GM21528 (cell line): Measurements from ENCODE around the gene INTS7.

Source experiments
- ATAC-seq: cut with Tn5 transposase; IDR thresholded peaks from one replicate; pipeline ENCODE4 v1.9.1; 2021; ENCODE audit warnings: mild to moderate bottlenecking, moderate library complexity; ENCODE audit not compliant: unreplicated experiment, low FRiP score

Gene INTS7

DNA sequence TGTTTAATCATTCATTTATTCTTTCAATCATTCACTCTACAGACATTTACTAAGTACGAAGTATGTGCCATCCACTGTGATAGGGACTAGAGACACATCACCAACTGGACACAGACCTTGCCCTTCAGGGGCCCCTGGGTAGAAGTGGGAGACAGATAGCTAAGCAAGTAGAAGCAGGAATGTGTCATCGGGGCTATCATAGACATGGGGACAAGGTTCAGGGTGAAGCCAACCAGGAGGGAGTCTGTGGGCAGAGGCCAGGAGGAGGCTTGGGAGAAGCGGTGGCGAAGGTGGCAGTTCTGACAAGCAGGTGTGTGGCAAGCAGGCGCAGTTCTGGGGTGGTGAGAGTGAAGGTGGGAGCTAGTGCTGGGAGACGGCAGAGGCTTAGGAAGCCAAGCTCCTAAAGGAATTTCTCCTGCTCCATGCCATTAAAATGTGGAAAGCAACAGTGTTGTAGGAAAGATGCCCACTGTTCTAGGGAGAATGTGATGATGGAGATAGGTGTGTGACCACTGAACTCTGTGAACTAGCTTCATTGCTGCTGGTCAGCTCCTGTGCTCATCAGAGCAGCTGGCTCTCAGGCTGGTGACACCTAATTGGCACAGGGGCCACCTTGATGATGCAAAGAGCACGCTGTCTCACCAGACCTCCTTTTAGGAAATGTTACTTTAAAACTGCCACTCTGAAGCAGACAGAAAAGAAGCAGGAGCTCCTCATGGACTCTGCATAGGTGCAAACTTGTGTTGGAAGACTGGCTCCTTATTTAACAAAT, 125.1 kb downstream of the INTS7 start:
- no peak for ATAC-seq

DNA sequence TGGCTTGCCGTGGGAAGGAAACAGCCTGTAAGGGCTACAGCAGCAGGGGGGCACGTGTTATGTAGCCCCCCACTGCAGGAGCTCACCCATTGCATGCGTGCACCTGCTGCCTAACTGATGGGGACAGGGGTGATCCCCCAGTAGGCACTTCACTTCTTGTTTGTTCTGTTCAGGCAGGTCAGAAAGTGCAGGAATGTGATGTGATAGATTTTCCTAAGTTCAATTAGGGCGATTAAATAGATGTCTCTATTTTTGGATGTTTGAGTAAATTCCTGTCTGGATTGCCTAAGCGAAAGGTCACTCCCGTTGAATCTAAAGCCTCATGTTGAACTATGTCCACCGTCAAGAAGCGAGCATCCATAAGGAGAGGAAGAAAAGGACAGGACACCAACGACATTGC, 126.0 kb downstream of the INTS7 start:
- no peak for ATAC-seq

DNA sequence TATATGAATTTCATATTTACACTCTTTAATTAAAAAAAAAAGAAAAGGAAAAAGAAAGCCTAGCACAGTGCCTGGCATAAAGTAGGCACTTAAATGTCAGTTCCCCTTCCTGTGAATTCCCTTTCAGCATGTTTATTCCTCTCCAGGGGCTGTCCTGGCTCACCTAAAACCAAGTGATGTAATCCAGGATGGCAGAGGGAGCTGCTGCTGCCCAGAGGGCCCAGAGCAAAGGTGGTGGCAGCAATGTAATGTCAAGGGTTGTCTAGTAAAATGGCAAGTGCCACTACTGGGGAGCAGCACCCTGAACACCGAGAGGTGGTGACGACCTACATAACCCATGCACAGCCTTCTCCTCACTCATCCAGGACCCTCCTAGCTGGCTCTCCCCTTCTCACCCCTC, 126.4 kb downstream of the INTS7 start:
- no peak for ATAC-seq

DNA sequence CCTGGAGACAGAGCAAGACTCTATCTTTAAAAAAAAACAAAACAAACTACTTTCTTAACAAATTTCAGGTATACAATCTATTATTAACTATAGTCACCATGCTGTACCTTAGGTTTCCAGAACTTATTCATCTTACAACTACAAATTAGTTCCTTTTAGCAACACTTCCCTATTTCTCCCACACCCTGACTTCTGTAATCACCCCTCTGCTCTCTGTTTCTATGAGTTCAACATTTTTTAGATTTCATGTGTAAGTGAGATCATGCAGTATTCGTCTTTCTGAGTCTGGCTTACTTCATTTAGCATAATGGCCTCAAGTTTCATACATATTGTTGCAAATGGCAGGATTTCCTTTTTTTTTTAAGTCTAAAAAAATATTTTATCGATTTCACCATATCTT, 126.9 kb downstream of the INTS7 start:
- ATAC-seq, result no peak

DNA sequence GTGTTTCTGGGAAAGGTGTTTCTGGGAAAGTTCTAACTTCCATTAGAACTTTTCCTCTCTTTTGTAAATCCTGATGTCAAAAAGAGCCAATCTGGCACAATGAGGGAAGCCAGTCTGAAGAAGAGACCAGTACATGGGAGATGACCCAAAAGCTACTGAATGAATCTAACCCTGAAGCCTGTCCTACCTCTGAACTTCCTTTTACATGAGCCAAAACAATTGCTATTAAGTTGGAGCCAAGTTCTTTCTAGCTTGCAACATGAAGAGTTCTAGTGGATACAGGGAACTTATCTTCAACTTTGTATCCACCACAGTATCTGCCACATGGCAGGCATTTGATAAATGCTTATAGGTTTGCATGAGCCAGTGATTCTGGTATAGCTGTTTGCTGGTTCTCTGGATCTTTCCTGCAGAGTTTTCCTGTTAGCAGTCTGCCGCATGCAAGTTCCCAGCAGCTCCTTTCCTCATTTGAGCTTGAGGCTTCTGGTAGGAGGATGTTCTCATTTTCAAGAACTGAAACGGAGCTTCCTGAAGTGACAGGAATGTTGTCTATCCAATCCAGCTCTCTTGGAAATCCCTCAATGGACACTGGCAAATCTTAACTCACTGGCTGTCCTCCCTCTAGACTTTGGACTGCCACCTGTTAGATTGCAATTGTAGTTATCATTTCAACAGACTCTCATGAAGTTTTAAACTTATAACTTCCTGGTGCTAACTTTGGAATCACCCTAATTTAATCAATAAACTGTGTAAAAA, 131.7 kb downstream of the INTS7 start:
- ATAC-seq, result no peak

DNA sequence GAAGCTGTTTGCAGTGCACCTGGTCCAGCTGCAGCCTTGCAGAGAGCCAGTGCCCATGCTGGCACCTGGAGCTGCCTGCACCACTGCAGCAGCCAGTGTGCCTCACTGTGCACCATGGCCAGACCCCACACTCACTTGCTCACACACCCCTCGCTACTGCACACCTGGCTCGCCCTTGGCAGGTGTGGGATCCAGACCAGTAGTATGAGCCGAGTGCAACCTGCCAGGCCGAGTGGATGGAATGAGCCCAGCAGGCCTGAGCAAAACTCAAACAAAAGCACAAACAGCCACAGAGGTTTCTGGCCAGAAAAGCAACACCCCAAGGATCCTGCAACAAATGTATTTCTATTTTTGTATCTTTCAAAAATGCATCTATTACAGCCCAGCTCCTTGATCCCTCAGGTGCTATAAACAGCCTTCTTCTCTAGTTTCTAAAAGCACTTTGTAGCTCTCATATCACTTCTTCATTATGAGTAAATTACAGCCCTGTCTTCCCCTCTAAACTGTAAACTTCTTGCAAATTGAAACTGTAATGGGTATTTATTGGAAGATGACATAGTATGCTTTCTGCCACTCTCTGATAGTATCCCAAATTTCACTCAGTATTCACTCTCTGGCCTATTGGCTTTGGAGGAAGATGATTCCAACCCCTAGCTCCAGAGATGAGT, 132.6 kb downstream of the INTS7 start:
- ATAC-seq, result no peak

DNA sequence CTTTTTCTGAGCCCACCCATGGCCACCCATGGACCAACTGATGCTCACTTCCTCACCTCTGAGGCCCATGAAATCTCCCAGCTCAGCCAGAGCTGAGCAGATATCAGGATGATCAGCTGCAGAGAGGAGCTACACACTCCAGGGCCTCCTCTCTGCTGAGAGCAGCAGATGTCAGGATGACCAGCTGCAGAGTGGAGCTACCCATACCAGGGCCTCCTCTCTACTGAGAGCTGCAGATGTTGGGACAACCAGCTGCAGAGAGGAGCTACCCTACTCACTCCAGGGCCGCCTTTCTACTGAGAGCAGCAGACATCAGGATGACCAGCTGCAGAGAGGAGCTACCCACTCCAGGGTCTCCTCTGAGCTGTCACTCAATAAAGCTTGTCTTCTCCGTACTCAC, 133.4 kb downstream of the INTS7 start:
- no peak for ATAC-seq

DNA sequence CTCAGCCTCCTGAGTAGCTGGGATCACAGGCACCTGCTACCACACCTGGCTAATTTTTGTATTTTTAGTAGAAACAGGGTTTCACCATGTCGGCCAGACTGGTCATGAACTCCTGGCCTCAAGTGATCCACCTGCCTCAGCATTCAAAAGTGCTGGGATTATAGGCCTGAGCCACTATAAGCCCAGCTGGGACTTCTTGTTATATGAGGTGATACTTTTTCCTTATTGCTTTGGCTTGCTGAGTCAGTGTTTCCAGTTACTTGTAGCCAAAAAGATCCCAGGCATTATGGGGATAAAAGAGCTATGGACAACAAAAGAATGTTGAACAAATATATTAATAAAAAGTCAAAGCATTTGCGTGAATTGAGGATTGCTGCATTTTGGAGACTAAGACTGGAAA, 134.9 kb downstream of the INTS7 start:
- ATAC-seq, result no peak

DNA sequence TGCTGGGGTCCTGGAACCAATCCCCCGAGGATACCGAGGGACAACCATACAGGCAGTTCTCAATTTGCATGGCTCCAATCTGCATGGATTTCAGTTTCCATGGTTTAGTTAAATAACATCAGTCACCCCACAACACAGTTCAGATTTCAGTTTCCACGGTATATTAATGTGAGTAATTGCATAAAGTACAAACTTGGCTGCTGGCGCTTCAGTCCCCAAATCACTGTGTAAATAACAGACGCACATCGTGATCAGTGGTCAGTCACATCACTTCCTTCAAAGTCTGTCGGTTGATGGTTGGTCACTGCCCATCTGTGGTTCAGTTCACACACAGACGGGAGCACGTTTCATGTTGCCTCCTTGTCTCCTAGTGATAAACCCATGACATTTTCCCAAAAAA, 138.4 kb downstream of the INTS7 start:
- no peak for ATAC-seq

DNA sequence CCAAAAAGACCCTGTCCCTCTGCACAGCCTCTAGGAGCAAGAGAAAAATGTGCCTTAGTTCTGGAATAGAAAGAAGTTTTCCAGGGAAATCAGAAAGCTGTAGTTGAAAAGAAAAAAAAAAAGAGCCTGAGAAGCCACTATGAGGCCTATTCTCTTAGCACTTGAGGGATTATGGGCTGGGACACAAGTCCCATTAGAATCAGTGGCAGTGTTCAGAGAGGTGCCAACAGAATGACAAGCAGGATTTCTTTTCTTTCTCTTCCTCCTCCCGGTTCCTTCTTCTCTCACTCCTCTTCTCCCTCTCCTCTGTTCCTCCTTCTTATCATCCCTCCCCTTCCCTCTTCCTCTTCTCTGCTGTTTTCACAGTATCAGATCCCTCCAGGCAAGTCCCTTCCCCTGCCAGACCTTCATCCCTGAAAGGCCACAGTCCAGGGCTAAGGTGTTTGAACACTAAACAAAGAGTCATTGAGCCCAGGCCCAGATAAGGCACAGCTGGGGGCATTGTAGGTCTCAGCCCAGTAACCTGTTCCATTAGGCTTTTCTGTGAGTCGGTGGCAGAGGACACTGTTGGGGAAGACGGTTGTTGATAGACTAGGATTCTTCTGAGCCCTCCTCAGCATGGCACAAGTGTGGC, 140.1 kb downstream of the INTS7 start:
- no peak for ATAC-seq

DNA sequence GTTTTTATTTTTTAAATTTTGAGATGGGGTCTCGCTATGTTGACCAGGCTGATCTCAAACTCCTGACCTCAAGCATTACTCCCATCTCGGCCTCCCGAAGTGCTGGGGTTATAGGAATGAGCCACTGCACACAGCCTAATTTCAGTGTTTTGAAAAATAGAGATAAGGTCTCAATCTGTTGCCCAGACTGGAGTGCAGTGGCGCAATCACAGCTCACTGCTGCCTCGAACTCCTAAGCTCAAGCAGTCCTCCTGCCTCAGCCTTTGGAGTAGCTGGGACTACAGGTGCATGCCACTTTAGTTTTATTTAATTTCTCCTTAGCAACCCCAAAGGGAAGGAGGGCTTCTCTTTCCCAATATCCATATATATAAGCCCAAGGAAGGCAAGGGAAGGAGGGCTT, 141.0 kb downstream of the INTS7 start:
- no peak for ATAC-seq

DNA sequence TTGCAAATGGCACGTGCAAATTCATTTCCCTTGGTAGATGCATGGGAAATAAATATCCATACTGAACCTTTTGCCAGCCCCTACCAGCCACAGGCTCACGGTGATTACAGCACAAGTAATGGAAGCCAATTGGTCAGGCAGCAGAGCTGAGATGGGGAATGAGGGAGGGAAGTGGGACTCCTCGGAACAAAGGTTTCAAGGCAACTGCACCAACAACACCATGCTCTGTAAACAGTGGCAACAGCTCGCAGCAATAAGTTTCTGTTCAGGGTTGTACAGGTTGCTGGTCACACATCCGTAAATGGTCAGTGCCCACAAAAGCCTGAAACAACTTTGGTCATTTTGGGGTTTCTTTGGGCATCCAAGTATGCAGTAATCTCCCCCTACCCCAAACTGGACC, 142.1 kb downstream of the INTS7 start:
- ATAC-seq, result no peak

DNA sequence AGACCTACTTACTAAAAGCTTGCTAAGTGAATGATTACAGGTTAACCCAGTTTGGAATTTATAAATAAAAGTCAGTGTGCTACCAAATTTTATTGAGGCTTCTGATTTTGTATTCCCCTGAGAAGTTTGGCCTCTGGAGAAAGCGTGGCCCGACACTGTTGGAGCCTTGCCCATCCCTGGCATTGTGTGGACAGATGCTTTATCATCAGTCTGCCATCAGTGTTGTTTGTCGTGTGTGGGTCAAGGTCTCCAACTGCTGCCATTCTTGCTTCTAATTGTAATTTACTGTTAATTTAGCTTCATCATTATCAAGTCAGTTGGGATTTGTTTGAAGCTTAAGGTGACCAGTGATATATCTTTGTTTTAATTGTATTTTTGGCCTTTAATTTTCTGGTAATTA, 142.8 kb downstream of the INTS7 start:
- ATAC-seq, result no peak

DNA sequence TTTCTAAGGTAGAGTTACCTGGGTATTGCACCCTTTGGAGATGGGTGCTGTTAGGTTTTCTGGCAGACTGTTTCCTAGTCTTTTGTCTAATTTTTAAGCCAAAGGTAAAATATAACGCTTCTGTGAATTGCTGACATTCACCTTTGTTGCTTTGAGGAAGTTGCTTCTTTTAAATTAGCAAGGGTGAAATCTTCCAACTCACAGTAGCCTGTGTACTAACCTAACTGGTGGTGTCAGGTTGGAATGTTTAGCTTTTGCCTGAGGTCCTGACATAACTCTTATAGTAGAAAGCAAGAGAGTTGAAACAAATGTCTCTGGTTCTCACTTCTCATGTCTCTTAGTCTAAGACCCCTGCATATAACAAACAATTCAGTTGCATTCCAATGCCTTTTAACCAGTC, 143.6 kb downstream of the INTS7 start:
- no peak for ATAC-seq
